ENCODE data around the gene TMTC2.
"Not testable (repeated sequence)": the region's sequence is repeated elsewhere in the genome, so short reads cannot be mapped to it uniquely, and the experiment has no call there.

TMTC2 gene

GRCh38 chr12:82728710-82729109, 42.0 kb downstream of the TMTC2 start:
- DNase-seq = no peak

- no peak for DNase-seq
These were observed 44.3 kb downstream of the TMTC2 start for GRCh38 chr12:82730953-82731459.

- DNase-seq = no peak
These were observed 53.7 kb downstream of the TMTC2 start for GRCh38 chr12:82740129-82741000.

- DNase-seq = no peak
These were observed 58.5 kb downstream of the TMTC2 start for GRCh38 chr12:82745063-82745674.

GRCh38 chr12:82745807-82746206, 59.1 kb downstream of the TMTC2 start:
- DNase-seq = peak; percentile 60

GRCh38 chr12:82746668-82747067, 60.0 kb downstream of the TMTC2 start:
- no peak for DNase-seq

GRCh38 chr12:82749015-82749414, 62.3 kb downstream of the TMTC2 start:
- no peak for DNase-seq

GRCh38 chr12:82754856-82755255, 68.2 kb downstream of the TMTC2 start:
- DNase-seq = no peak

GRCh38 chr12:82756303-82756702, 69.6 kb downstream of the TMTC2 start:
- DNase-seq = no peak

- DNase-seq = no peak
These were observed 70.4 kb downstream of the TMTC2 start for GRCh38 chr12:82757059-82757458.

GRCh38 chr12:82757656-82758055, 71.0 kb downstream of the TMTC2 start:
- no peak for DNase-seq

GRCh38 chr12:82758749-82759330, 72.1 kb downstream of the TMTC2 start:
- DNase-seq = peak; percentile 23

GRCh38 chr12:82760423-82760822, 73.7 kb downstream of the TMTC2 start:
- DNase-seq = no peak

- not testable (repeated sequence) for DNase-seq
These were observed 78.5 kb downstream of the TMTC2 start for GRCh38 chr12:82765206-82765605.

- DNase-seq = no peak
These were observed 79.4 kb downstream of the TMTC2 start for GRCh38 chr12:82765971-82766705.

- DNase-seq = no peak
These were observed 88.0 kb downstream of the TMTC2 start for GRCh38 chr12:82774666-82775065.

- no peak for DNase-seq
These were observed 93.8 kb downstream of the TMTC2 start for GRCh38 chr12:82780517-82780916.

GRCh38 chr12:82781309-82781997, 94.7 kb downstream of the TMTC2 start:
- no peak for DNase-seq

- no peak for DNase-seq
These were observed 96.7 kb downstream of the TMTC2 start for GRCh38 chr12:82783435-82783834.

GRCh38 chr12:82787016-82787415, 100.3 kb downstream of the TMTC2 start:
- no peak for DNase-seq

GRCh38 chr12:82788594-82788993, 101.9 kb downstream of the TMTC2 start:
- DNase-seq = no peak

- no peak for DNase-seq
These were observed 103.0 kb downstream of the TMTC2 start for GRCh38 chr12:82789674-82790073.

Data from NCI-H1417 treated with DMSO at 0.1 percent for 48 hours (cell line).